ENCODE data around the gene CLNS1A.
A peak's percentile ranks its signal among the peaks of the same experiment; 100 is the strongest.

The CLNS1A gene, protein sequence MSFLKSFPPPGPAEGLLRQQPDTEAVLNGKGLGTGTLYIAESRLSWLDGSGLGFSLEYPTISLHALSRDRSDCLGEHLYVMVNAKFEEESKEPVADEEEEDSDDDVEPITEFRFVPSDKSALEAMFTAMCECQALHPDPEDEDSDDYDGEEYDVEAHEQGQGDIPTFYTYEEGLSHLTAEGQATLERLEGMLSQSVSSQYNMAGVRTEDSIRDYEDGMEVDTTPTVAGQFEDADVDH

DNA sequence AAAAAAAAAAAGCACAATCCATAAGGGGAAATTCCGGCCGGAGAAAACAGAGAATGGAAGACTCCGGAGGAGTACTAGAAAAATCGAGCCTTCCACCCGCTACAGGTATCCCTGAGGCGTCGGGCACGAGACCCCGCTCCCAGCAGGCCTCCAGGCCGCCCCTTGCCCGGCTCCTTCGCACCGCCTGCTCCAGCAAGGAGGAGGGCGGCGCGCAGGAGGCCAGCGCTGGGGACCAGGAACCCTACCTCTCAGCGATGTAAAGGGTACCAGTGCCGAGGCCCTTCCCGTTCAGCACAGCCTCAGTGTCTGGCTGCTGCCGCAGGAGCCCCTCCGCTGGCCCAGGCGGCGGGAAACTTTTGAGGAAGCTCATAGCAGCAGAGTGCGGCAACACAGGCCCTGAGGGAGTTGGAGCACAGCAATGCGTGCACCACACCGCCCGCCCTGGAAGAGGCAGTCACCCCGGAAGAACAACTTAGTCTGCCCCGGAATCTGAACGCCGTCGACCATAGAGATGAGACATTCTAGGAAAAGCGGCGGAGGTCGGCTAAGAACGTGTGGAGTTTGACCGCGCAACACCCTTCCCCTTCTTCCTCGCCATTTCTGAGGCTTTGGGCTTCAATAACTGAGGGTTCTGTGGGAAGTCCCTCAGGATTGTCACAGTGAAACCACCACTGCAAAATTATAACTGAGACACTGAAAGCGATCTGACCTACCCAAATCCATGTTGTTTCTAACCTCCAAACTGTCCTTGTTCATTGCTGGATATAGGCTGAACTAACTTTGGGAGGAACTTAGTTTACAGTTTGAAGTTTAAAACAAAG is at the start of gene CLNS1A:
Gene CLNS1A, minus strand, starts transcription at position 450 of the 821 bp plus-strand sequence. Its CDS starts 80 bp downstream, at position 370.
- TF ChIP-seq, protein P1, sequence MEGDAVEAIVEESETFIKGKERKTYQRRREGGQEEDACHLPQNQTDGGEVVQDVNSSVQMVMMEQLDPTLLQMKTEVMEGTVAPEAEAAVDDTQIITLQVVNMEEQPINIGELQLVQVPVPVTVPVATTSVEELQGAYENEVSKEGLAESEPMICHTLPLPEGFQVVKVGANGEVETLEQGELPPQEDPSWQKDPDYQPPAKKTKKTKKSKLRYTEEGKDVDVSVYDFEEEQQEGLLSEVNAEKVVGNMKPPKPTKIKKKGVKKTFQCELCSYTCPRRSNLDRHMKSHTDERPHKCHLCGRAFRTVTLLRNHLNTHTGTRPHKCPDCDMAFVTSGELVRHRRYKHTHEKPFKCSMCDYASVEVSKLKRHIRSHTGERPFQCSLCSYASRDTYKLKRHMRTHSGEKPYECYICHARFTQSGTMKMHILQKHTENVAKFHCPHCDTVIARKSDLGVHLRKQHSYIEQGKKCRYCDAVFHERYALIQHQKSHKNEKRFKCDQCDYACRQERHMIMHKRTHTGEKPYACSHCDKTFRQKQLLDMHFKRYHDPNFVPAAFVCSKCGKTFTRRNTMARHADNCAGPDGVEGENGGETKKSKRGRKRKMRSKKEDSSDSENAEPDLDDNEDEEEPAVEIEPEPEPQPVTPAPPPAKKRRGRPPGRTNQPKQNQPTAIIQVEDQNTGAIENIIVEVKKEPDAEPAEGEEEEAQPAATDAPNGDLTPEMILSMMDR (IDR thresholded peaks at IDR 0.05; ENCODE audit: extremely low read depth, insufficient read depth, missing control alignments) = no peak
- in situ Hi-C loops (cut with MboI; ENCODE audit: low pct_unique_long_range_greater_than_20kb, low sequenced_read_pairs, unreplicated experiment) = no loop called here
- DNase-seq (ENCODE audit: low spot score) = peak; percentile 77

DNA sequence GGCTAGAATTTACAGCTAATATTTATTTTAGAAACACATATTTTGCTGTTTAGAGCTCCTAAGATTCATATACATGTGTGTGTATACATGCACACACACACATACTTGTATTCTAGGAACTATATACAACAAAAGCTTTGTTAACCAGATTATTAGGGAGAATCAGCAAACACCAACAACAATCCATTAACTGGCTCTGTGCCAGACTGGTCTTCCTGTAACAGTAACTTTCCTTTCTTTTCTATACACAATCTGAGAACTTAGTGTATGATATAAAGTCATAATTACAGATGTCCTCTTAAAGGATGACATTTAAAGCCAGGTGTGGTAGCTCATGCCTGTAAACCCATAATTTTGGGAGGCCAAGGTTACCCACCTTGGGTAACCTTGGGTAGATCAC is 49.5 kb upstream of the CLNS1A start:
- TF ChIP-seq, protein P1 (IDR thresholded peaks at IDR 0.05; ENCODE audit: extremely low read depth, insufficient read depth, missing control alignments) = no peak
- no peak for DNase-seq (ENCODE audit: low spot score)
- in situ Hi-C loops (cut with MboI; ENCODE audit: low pct_unique_long_range_greater_than_20kb, low sequenced_read_pairs, unreplicated experiment) = no loop called here

DNA sequence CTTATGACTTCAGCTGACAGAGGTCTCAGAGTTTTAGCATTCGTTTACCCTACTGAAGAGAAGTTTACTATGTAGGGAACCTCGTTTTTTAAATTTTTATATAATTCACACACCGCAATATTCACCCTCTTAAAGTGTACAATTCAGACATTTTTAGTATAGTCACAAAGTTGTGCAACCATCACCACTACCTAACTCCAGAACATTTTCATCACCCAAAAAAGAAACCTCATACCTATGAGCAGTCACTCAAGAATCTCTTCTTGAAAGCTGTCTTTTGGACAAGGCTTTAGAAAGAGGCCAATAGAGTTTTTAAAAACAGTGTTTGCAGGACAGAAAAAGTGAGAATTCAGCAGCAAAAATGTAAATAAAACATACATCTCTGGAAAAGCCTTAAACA is 39.5 kb upstream of the CLNS1A start:
- in situ Hi-C loops (cut with MboI; ENCODE audit: low pct_unique_long_range_greater_than_20kb, low sequenced_read_pairs, unreplicated experiment) = no loop called here
- no peak for DNase-seq (ENCODE audit: low spot score)
- TF ChIP-seq, protein P1 (IDR thresholded peaks at IDR 0.05; ENCODE audit: extremely low read depth, insufficient read depth, missing control alignments) = no peak

DNA sequence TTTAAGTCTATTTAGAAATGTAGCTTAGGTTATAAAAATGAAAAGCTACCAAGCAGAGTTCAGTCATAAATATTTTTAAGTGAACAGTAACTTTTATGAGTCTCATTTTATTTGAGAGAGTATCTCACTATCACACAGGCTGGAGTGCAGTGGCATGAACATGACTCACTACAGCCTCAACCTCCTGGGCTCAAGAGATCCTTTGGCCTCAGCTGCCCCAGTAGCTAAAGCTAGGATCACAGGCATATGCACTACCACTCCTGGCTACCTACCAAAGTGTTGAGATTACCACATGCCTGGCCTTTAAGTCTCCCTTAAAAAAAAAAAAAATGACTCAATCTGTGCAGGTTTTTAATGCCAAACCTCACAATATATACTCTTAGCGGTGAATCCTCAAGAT is 34.7 kb upstream of the CLNS1A start:
- in situ Hi-C loops (cut with MboI; ENCODE audit: low pct_unique_long_range_greater_than_20kb, low sequenced_read_pairs, unreplicated experiment) = no loop called here
- no peak for DNase-seq (ENCODE audit: low spot score)

DNA sequence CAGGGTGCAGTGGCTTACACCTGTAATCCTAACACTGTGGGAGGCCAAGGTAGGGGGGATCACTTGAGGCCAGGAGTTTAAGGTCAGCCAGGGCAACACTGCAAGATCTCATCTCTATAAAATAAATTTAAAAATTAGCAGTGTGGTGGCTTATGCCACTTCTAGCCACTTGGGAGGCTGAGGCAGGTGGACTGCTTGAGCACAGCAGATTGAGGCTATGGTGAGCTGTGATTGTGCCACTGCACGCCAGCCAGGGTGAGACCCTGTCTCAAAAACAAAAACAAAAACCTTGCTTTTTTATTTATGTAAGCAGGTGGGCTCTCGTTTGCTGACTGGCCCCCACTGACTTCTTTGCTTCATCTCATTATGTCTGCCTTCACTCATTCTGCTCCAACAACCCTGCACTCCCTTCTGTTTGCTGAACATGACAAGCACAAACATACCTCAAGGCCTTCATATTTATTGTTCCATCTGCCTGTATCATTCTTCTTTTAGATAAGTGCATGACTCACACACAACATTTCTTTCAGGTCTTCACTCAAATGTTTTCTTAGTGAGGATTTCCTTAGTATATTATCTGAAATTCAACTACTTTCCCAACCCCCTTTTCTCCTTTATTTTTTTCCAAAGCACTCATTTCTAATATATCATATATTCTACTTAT is 32.4 kb upstream of the CLNS1A start:
- no peak for DNase-seq (ENCODE audit: low spot score)
- TF ChIP-seq, protein P1 (IDR thresholded peaks at IDR 0.05; ENCODE audit: extremely low read depth, insufficient read depth, missing control alignments) = no peak
- in situ Hi-C loops (cut with MboI; ENCODE audit: low pct_unique_long_range_greater_than_20kb, low sequenced_read_pairs, unreplicated experiment) = no loop called here

More for the DNA sequence above, 34.7 kb upstream of the CLNS1A start:
- TF ChIP-seq, protein P1 (IDR thresholded peaks at IDR 0.05; ENCODE audit: extremely low read depth, insufficient read depth, missing control alignments) = no peak

DNA sequence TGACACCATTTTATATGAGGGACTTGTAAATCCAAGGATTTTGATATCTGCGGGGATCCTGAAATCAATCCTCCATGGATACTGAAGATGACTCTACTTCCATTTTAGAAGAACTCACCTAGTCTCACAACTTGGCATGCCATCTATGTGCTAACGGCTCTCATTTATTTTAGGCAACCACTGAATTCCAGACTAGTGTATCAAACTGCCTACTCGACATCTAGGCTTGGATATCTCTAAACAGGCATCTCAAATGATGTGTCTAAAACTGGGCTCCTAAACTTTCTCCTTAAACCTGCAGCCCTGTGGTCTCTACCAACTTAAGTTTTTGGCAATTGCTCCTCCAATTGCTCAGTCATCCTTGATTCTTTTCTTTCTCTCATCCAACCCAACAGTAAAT is 31.2 kb upstream of the CLNS1A start:
- in situ Hi-C loops (cut with MboI; ENCODE audit: low pct_unique_long_range_greater_than_20kb, low sequenced_read_pairs, unreplicated experiment) = no loop called here
- no peak for DNase-seq (ENCODE audit: low spot score)
- TF ChIP-seq, protein P1 (IDR thresholded peaks at IDR 0.05; ENCODE audit: extremely low read depth, insufficient read depth, missing control alignments) = no peak

Measured in GM13977 (cell line).